ENCODE results near the gene SENP1. TPM values are rescaled to one million over a fixed set of nuclear protein-coding genes. Genes with fewer than 3 reads are reported as not detected.

The SENP1 gene
- total and polyA plus RNA-seq, 2 experiments from 2014 or later = 8.6 to 27.7 TPM

- TF ChIP-seq ZNF462 (CRISPR knock-in tag; IDR thresholded peaks at IDR 0.05) (no peak), ZNF331 (CRISPR knock-in tag; IDR thresholded peaks at IDR 0.05; ENCODE audit: low read depth) (no peak), ZNF114 (CRISPR knock-in tag; IDR thresholded peaks at IDR 0.05) (no peak)
These were observed 78.5 kb downstream of the SENP1 start (continued) for GRCh38 chr12:48027183-48028002.

GRCh38 chr12:48026060-48026827 is 79.6 kb downstream of the SENP1 start:
- Histone ChIP-seq H3K36me3 (ENCODE audit: insufficient read depth) (no peaks in the 10 kb centered on the region), H3F3A (replicated peaks; ENCODE audit: low read depth) (no peaks in the 10 kb centered on the region), H3K27me3 (ENCODE audit: insufficient read depth) (peaks cover 100% of the 10 kb centered on the region), H3K4me3 (no peak overlapping the region), H3K4me1 (ENCODE audit: insufficient read depth) (peaks cover 22% of the 10 kb centered on the region), H3K27ac (ENCODE audit: low read depth) (no peak overlapping the region), H4K20me1 (replicated peaks; ENCODE audit: insufficient read depth) (peaks cover 16% of the 10 kb centered on the region), H2AFZ (no peak overlapping the region), H3K79me2 (replicated peaks; ENCODE audit: insufficient read depth) (no peaks in the 10 kb centered on the region), H3K4me2 (no peak overlapping the region), H3K9me2 (ENCODE audit: insufficient read depth) (no peaks in the 10 kb centered on the region)
- Mint-ChIP-seq H3K9me3 (no peaks in the 10 kb centered on the region), H3K4me3 (no peak overlapping the region), H3K27me3 (ENCODE audit: insufficient read depth, low read depth, poor library complexity) (peaks cover 100% of the 10 kb centered on the region), H3K4me1 (peaks cover 37% of the 10 kb centered on the region), H3K36me3 (ENCODE audit: low read depth) (no peaks in the 10 kb centered on the region; the same call in 2 of the 3 replicates), H3K27ac (no peak overlapping the region)
- ATAC-seq (no peak), DNase-seq (ENCODE audit: low spot score) (no peak)
- TF ChIP-seq EZH2 (IDR thresholded peaks at IDR 0.05; ENCODE audit: low read depth, unreplicated experiment) = no peak
- TF ChIP-seq ZNF114 (CRISPR knock-in tag; IDR thresholded peaks at IDR 0.05) = no peak
- TF ChIP-seq EZH2phosphoT487 (IDR thresholded peaks at IDR 0.05; ENCODE audit: unreplicated experiment) = no peak
- no peak for TF ChIP-seq CREB1 (CRISPR knock-in tag; IDR thresholded peaks at IDR 0.05; ENCODE audit: low read depth)
- TF ChIP-seq POLR2AphosphoS5 (IDR thresholded peaks at IDR 0.05; ENCODE audit: low read depth) = no peak
- TF ChIP-seq STAT1 (IDR thresholded peaks at IDR 0.05; ENCODE audit: unreplicated experiment) = no peak
- no peak for TF ChIP-seq REST (IDR thresholded peaks at IDR 0.05; ENCODE audit: unreplicated experiment)
- TF ChIP-seq ZNF331 (CRISPR knock-in tag; IDR thresholded peaks at IDR 0.05; ENCODE audit: low read depth) = no peak
